ENCODE data around the gene TXNIP.

- TF ChIP-seq CTCF (IDR thresholded peaks at IDR 0.05 in 2 of 3, conservative IDR thresholded peaks at IDR 0.05 in 1 of 3; ENCODE audit: borderline replicate concordance in 1 of 3, insufficient read depth in 1 of 3, low read depth in 2 of 3, low read length in 2 of 3): no peak
- TF ChIP-seq YY1 (IDR thresholded peaks at IDR 0.05; ENCODE audit: extremely low read depth, insufficient replicate concordance, low read depth, low read length): no peak
- TF ChIP-seq ZBTB33 (IDR thresholded peaks at IDR 0.05; ENCODE audit: extremely low read depth, insufficient replicate concordance, low read length): no peak
- no peak for TF ChIP-seq POLR2A (IDR thresholded peaks at IDR 0.05; ENCODE audit: borderline replicate concordance, extremely low read depth, insufficient read depth, insufficient read length)
Measured at GRCh38 chr1:146029117-146029516, 32.7 kb upstream of the TXNIP start.
